ENCODE measurements around the gene COG3.

COG3 gene

GRCh38 chr13:45439781-45440462, 24.8 kb upstream of the COG3 start:
- H3K27ac ChIP-seq, result no peak overlapping the region
- TF ChIP-seq CTCF (conservative IDR thresholded peaks at IDR 0.05), result no peak

- H3K27ac ChIP-seq, result peak overlapping the region; percentile 33; the same call in 1 of the 2 replicates
- TF ChIP-seq CTCF (conservative IDR thresholded peaks at IDR 0.05), result peak; percentile 51
Observed at GRCh38 chr13:45441633-45442032, 23.1 kb upstream of the COG3 start.

GRCh38 chr13:45445053-45445452, 19.7 kb upstream of the COG3 start:
- TF ChIP-seq CTCF (conservative IDR thresholded peaks at IDR 0.05), result no peak
- no peak overlapping the region for H3K27ac ChIP-seq

GRCh38 chr13:45446181-45446580, 18.6 kb upstream of the COG3 start:
- H3K27ac ChIP-seq, result no peak overlapping the region
- TF ChIP-seq CTCF (conservative IDR thresholded peaks at IDR 0.05), result no peak

GRCh38 chr13:45447050-45447661, 17.6 kb upstream of the COG3 start:
- peak overlapping the region; percentile 34 for H3K27ac ChIP-seq
- no peak for TF ChIP-seq CTCF (conservative IDR thresholded peaks at IDR 0.05)

- no peak overlapping the region for H3K27ac ChIP-seq
- no peak for TF ChIP-seq CTCF (conservative IDR thresholded peaks at IDR 0.05)
Observed at GRCh38 chr13:45448965-45449559, 15.7 kb upstream of the COG3 start.

- no peak for TF ChIP-seq CTCF (conservative IDR thresholded peaks at IDR 0.05)
- H3K27ac ChIP-seq, result no peak overlapping the region; the same call in 1 of the 2 replicates
Observed at GRCh38 chr13:45451282-45451681, 13.5 kb upstream of the COG3 start.

All from VCaP (cell line).